NCI-H510A (cell line): ENCODE results near the gene ENO1.
A peak's percentile ranks its signal among the peaks of the same experiment; 100 is the strongest.
"Not testable (repeated sequence)": the region's sequence is repeated elsewhere in the genome, so short reads cannot be mapped to it uniquely, and the experiment has no call there.

Experiments
- DNase-seq: peaks from one replicate; lab custom pipeline; 2025; lab: John Stamatoyannopoulos, UW

ENO1 gene

DNA sequence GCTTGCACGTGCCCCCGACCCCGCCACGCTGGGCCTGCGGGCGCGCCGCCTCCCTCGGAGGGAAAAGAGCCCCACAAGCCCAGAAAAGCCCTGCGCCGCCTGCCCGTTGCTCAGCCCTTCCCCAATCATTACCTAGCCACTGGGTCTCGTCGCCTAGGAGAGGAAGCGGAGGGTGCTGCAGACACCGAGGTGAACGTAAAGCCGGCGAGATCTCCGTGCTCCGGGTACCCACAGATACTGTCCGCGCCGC lies at the start of gene ENO1:
Gene ENO1, minus strand, starts transcription at position 239 of the 250 bp plus-strand sequence. CDS start 3,778 bp downstream, outside the sequence.
- DNase-seq = no peak

DNA sequence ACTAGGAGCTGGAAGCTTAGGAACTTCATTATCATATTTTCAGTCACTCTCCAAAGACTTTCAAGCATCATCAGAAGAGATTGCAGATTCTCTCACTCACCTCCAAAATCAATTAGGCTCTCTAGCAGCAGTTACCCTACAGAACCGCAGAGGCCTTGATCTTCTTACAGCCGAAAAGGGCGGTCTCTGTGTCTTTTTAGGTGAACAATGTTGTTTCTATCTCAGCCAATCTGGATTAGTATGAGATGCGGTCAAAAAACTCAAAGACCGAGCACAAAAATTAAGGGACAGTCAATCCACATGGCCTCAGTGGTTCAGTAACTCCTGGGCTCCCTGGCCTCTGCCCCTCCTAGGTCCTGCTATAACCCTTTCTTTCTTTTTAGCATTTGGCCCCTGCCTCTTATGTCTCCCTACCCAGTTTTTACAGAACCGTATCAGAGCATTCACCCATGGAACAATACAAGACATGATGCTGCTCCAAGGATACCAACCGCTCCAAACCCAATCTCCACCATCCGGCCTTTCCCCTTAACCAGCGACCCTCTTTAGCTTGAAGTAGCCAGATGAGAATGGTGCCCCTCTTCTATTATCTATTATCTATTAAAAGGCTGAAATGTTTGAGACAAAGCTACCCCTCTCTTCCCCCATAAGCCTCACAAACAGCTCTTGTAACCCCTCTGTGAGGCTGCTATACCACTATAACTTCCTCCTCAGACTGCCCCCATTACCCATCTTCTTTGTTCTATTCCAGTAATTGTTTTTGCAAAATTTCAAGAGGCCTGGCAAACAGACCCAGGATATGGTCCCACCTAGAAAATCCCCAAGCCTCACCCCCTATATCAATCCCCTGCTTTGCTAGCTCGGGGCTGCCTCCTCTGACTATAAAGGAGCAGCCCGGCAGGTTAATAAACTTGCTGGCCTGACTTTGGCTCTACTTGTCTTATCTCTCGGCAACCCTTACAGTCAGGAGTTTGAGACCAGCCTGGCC lies 48.5 kb upstream of the ENO1 start:
- no peak for DNase-seq

GRCh38 chr1:8925960-8926359 lies 47.5 kb upstream of the ENO1 start:
- no peak for DNase-seq

DNA sequence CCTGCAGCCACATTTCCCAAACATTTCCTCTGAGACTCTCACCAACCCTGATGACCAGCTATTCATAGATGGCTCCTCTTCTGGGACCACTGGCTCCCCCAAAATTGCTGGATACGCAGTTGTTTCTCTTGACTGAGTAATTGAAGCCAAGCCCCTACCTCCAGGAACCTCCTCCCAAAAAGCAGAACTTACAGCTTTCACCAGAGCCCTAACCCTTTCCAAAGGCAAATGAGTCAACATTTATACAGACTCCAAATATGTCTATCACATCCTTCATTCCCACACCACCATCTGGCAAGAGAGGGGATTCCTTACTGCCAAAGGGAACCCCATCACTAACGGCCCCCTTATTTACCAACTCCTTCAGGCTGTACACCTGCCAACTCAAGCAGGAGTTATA lies 46.9 kb upstream of the ENO1 start:
- DNase-seq = peak; percentile 46

DNA sequence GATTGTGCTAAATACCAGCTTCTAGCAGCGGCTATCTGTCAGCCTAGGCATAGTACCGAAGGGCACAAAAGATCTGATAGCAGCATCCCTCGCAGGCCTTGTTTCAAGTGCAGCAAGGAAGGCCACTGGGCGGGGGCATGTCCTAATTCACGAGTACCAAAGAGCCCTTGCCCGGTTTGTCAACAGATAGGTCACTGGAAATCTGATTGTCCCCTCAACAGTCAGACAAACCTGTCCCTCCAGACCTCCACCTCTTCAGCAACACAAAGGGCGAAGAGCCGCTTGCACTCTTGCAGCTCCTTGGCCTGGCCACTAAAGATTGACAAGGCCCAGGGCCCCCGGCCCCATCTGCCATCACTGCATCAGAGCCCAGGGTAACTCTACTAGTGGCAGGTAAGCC lies 44.5 kb upstream of the ENO1 start:
- no peak for DNase-seq

DNA sequence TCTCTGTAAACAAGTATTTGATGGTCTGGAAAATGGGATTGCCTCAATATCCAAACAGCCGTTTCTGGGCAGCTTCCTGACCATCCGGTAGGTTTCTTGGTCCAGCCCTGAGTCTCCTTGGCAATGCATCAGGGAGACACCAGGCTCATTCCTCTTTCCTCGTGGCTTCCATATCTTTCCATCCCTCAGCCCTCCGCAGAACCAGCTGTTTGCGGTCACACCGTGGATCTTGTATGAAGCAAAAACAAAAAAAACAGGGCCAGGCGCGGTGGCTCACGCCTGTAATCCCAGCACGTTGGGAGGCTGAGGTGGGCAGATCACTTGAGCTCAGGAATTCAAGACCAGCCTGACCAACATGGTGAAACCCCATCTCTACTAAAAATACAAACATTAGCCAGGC lies 39.0 kb upstream of the ENO1 start:
- not testable (repeated sequence) for DNase-seq

DNA sequence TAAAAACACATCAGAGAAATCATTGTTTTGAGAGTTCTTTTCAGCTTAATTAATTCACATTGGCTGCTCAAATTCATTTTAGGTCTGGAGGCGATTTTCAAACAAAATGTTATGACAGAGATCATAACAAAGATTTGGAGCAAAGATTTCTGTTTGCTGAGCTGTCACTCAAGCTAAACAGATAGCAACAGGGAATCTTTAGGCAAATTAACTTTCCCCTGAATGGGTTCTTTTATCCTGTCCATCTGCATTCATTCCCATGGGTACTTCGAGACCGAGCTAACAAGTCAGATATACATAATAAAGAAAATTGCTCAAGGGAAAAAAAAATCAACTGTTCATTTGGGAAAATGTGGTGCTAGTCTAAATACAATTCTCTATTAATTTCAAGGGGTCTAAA lies 37.0 kb upstream of the ENO1 start:
- no peak for DNase-seq

- DNase-seq = no peak
Measured at GRCh38 chr1:8914466-8914865, 36.0 kb upstream of the ENO1 start.

DNA sequence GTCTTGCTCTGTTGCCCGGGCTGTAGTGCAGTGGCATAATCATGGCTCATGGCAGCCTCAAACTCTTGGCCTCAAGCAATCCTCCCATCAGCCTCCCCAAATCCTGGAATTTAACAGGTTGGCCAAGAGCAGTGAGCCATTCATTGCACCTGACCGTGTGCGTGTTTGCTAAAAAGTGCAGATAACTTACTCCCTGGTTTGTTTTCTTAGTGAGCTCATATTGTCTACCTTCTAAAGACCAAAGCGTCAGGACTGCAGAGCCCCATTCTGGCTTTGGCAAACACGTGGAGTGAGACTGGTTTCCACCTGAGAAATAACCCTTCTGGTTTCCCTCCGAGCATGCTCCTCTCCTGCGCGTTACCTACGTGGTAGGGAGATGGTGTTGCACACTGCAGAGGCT lies 35.0 kb upstream of the ENO1 start:
- DNase-seq = peak; percentile 39

DNA sequence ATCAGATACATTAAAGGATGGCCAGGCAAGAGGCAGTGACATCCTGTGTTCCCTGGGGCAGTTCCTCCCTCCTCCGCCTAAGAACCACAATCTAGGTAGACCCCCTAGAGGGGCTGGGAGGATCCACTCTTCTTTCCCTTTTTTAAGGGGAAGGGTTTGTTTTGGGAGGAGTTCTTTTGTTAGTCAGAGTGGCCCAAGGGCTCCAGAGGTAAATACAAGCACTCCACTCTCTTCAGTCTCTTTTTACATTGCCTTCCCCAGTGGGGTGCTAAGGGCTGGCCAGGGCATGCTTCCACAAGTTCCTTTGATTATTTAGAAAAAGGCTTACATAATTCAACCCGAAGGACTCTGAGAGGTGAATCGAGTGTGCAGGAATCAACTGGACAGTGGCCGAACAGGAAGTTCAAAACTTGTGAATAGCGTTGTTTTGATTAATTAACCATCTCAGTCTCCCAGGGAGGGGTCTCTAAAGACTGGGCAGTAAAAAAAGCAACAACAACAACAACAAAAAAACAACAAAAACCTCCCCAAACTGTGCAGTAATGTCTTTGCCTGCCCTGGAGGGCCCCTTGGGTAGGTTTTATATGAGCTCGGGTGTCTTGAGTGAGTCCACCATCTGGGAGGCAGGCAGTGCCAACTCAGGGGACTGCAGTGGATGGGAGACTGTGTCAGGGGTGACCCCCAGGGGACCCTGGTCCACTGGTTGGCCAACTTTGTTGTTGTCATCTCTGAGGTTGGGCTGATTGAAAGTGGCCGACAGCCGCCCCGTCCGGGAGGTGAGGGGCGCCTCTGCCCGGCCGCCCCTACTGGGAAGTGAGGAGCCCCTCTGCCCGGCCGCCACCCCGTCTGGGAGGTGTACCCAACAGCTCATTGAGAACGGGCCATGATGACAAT lies 33.2 kb upstream of the ENO1 start:
- DNase-seq = peak; percentile 41

DNA sequence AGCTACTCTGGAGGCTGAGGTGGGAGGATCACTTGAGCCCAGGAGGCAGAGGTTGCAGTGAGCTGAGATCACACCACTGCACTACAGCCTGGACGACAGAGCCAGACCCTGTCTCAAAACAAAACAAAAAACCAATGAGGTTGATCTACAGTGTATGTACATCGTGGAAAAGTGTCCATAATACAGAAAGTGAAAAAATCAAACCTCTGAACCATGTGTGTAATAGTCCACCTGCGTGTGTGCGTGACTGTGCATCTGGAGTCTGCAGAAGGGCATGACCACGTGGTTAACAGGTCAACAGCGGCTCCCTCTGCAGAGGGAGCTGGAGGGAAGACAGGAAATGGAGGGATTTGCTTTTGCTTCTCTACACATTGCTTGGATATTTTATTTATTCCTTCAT lies 32.4 kb upstream of the ENO1 start:
- DNase-seq = peak; percentile 80

DNA sequence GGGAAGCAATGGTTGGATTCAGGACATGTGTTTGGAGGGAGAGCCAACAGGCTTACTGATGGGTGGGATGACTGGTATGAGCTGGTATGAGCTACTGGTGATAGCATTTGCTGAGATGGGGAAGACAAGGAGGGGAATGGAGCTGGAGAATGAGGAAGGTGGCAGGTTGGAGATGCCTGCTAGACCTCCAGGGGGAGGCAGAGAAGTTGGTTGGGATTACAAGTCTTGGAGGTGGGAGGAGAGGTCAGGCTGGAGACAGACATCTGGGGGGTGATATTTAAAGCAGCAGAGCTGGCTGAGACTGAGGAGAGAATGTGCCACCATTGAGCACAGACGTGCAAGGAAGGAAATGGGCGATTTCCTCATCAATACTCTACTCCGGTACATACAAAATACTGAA lies 31.8 kb upstream of the ENO1 start:
- DNase-seq = no peak

- DNase-seq = no peak
Measured at GRCh38 chr1:8908388-8909151, 30.1 kb upstream of the ENO1 start.

- no peak for DNase-seq
Measured at GRCh38 chr1:8905582-8906191, 27.2 kb upstream of the ENO1 start.

- DNase-seq = peak; percentile 50
Measured at GRCh38 chr1:8903908-8904650, 25.6 kb upstream of the ENO1 start.

GRCh38 chr1:8903410-8903809 lies 24.9 kb upstream of the ENO1 start:
- no peak for DNase-seq

DNA sequence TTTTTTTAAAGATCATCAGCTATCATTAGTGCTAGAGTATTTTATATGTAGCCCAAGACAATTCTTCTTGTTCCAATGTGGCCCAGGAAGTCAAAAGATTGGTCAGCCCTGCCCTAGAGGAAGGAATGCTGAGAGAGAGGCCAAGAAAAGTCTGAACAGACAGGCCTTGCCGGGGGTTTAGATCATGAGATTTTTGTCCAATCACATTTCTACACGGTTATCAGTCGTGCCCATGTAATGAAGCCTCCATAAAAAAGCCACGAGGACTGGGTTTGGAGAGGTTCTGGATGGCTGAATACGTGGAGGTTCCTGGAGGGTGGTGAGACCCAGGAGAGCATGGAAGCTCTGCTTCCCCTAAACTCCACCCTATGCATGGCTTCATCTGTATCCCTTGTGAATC lies 24.3 kb upstream of the ENO1 start:
- no peak for DNase-seq

GRCh38 chr1:8900684-8901083 lies 22.2 kb upstream of the ENO1 start:
- DNase-seq = not testable (repeated sequence)

- no peak for DNase-seq
Measured at GRCh38 chr1:8899046-8899445, 20.6 kb upstream of the ENO1 start.

GRCh38 chr1:8898418-8898817 lies 19.9 kb upstream of the ENO1 start:
- DNase-seq = not testable (repeated sequence)

DNA sequence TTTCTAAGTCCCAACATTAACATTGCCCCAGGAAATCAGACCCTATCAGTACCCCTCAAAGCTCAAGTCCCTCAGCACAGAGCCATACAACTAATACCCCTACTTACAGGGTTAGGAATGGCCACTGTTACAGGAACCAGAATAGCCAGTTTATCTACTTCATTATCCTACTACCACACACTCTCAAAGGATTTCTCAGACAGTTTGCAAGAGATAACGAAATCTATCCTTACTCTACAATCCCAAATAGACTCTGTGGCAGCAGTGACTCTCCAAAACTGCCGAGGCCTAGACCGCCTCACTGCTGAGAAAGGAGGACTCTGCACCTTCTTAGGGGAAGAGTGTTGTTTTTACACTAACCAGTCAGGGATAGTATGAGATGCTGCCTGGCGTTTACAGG lies 19.0 kb upstream of the ENO1 start:
- not testable (repeated sequence) for DNase-seq
